RKO (cell line): ENCODE measurements around the gene OPHN1.
A peak's percentile ranks its signal among the peaks of the same experiment; 100 is the strongest.

Source experiments
- DNase-seq: peaks from one replicate; pipeline ENCODE4 v3.0.0-alpha.2; 2016; ENCODE audit warnings: low spot score

OPHN1 gene

GRCh38 chrX:68061206-68061535 lies 372.1 kb downstream of the OPHN1 start:
- no peak for DNase-seq

GRCh38 chrX:68060506-68061205 lies 372.6 kb downstream of the OPHN1 start:
- no peak for DNase-seq

GRCh38 chrX:68059469-68059868 lies 373.8 kb downstream of the OPHN1 start:
- no peak for DNase-seq

- DNase-seq: no peak
Measured at GRCh38 chrX:68049466-68049865, 383.8 kb downstream of the OPHN1 start.

GRCh38 chrX:68048774-68049173 lies 384.5 kb downstream of the OPHN1 start:
- DNase-seq: no peak

- no peak for DNase-seq
Measured at GRCh38 chrX:68045008-68045577, 388.2 kb downstream of the OPHN1 start.

- DNase-seq: no peak
Measured at GRCh38 chrX:68043713-68044438, 389.4 kb downstream of the OPHN1 start.

- no peak for DNase-seq
Measured at GRCh38 chrX:68041110-68041509, 392.2 kb downstream of the OPHN1 start.

- DNase-seq: peak; percentile 3
Measured at GRCh38 chrX:68018248-68019203, 414.8 kb downstream of the OPHN1 start.

- no peak for DNase-seq
Measured at GRCh38 chrX:67998540-67998939, 434.8 kb downstream of the OPHN1 start.
